ENCODE data around the gene BBS9. TPM values are rescaled to one million over a fixed set of nuclear protein-coding genes. Genes with fewer than 3 reads are reported as not detected.

Gene BBS9
- polyA plus RNA-seq, 1 experiment: 6.5 TPM

GRCh38 chr7:33459340-33459751, 330.0 kb downstream of the BBS9 start:
- TF ChIP-seq, protein P1, sequence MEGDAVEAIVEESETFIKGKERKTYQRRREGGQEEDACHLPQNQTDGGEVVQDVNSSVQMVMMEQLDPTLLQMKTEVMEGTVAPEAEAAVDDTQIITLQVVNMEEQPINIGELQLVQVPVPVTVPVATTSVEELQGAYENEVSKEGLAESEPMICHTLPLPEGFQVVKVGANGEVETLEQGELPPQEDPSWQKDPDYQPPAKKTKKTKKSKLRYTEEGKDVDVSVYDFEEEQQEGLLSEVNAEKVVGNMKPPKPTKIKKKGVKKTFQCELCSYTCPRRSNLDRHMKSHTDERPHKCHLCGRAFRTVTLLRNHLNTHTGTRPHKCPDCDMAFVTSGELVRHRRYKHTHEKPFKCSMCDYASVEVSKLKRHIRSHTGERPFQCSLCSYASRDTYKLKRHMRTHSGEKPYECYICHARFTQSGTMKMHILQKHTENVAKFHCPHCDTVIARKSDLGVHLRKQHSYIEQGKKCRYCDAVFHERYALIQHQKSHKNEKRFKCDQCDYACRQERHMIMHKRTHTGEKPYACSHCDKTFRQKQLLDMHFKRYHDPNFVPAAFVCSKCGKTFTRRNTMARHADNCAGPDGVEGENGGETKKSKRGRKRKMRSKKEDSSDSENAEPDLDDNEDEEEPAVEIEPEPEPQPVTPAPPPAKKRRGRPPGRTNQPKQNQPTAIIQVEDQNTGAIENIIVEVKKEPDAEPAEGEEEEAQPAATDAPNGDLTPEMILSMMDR (IDR thresholded peaks at IDR 0.05; ENCODE audit: insufficient read depth, low read depth, low read length): peak; percentile 75
- ChIA-PET POLR2A (no interaction called here), CTCF (interaction anchor here (0.6 to 2.3 kb wide), 38 partner anchors 11 to 628 kb away, joined by 3 to 20 read pairs (median 3); no protein-coding TSS in a partner anchor)
- Histone ChIP-seq H3K27me3 (ENCODE audit: control insufficient read depth, insufficient read depth, low read length) (no peaks in the 10 kb centered on the region), H3K36me3 (ENCODE audit: control insufficient read depth, insufficient read depth, low read length) (no peaks in the 10 kb centered on the region), H3K4me3 (ENCODE audit: low read depth, low read length) (no peak overlapping the region)
- peak; percentile 14 for DNase-seq (ENCODE audit: low read depth)

DNA sequence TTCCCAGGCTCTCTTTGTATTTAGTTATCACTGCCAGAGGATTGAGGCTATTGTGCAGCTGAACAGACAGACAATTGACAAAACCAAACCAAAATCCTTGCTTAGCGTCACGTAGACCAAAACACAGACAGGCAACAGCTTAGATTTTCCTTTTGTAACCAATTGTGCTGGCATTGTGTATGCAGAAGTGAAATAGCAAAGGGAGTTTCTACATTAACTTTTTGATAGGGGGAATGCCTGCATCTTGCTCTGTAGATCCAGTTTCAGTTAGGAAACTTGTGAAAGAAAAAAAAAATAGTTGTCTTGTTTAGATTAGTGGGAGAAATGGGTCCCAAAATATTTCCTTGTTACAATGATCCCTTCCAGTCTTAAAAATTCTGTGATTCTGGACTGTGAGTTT, 333.8 kb downstream of the BBS9 start:
- ChIA-PET POLR2A (no interaction called here), CTCF (interaction anchor here (0.7 to 1.0 kb wide), 2 partner anchors 16 to 90 kb away, joined by 3 read pairs; no protein-coding TSS in a partner anchor)
- TF ChIP-seq, protein P1 (IDR thresholded peaks at IDR 0.05; ENCODE audit: insufficient read depth, low read depth, low read length): no peak
- H3K4me3 ChIP-seq (ENCODE audit: low read depth, low read length): no peak overlapping the region
- no peaks in the 10 kb centered on the region for H3K36me3 ChIP-seq (ENCODE audit: control insufficient read depth, insufficient read depth, low read length)
- H3K27me3 ChIP-seq (ENCODE audit: control insufficient read depth, insufficient read depth, low read length): no peaks in the 10 kb centered on the region
- DNase-seq (ENCODE audit: low read depth): no peak

DNA sequence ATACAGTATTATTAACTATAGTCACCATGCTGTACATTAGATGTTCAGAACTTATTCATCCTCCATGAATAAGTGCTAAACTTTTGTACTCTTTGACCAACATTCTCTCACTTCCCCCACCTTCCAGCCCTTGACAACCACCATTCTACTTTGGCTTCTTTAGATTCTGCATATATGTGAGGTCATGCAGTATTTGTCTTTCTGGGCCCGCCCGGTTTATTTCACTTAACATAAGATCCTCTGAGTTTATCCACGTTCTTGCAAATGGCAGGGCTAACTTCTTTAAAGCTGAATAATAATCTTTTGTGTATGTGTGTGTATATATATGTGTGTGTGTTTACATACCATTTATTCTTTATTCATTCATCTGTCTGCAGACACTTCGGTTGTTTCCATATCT, 336.8 kb downstream of the BBS9 start:
- TF ChIP-seq, protein P1 (IDR thresholded peaks at IDR 0.05; ENCODE audit: insufficient read depth, low read depth, low read length): no peak
- ChIA-PET POLR2A (no interaction called here), CTCF (no interaction called here)
- H3K36me3 ChIP-seq (ENCODE audit: control insufficient read depth, insufficient read depth, low read length): no peaks in the 10 kb centered on the region
- no peaks in the 10 kb centered on the region for H3K27me3 ChIP-seq (ENCODE audit: control insufficient read depth, insufficient read depth, low read length)
- DNase-seq (ENCODE audit: low read depth): no peak
- no peak overlapping the region for H3K4me3 ChIP-seq (ENCODE audit: low read depth, low read length)

DNA sequence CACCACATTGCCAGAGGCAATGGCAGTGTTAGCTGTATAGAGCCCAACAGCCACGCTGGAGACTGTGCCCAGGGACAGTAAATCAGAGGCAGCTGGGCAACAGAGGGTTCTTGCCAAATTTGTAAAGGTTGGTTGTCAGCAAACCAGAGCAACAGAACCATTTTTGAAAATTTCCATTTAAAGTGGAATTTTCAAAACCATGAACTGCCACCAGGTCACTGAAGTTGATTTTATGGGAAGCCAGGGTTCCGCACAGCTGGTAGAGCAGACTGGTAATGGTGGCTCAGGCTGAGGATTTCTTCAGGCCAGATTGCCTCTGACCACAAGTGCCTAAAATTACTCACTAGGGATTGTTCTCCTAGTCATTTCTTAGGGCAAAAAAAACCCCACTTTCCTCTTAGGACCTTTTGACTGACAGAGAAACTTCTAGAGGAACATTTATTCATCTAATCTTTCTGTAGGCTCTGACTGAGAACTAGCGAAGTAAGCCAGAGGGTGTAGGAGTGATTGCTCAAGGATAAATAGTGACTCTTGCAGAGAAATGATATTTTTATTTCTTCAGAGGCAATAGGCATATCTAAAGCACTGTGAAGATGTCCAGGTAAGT, 342.4 kb downstream of the BBS9 start:
- H3K27me3 ChIP-seq (ENCODE audit: control insufficient read depth, insufficient read depth, low read length): no peaks in the 10 kb centered on the region
- ChIA-PET POLR2A (no interaction called here), CTCF (interaction anchor here (0.5 to 3.7 kb wide), 3 partner anchors 11 to 82 kb away, joined by 3 to 20 read pairs (median 4); no protein-coding TSS in a partner anchor)
- no peak overlapping the region for H3K4me3 ChIP-seq (ENCODE audit: low read depth, low read length)
- DNase-seq (ENCODE audit: low read depth): no peak
- TF ChIP-seq, protein P1 (IDR thresholded peaks at IDR 0.05; ENCODE audit: insufficient read depth, low read depth, low read length): no peak
- H3K36me3 ChIP-seq (ENCODE audit: control insufficient read depth, insufficient read depth, low read length): no peaks in the 10 kb centered on the region

DNA sequence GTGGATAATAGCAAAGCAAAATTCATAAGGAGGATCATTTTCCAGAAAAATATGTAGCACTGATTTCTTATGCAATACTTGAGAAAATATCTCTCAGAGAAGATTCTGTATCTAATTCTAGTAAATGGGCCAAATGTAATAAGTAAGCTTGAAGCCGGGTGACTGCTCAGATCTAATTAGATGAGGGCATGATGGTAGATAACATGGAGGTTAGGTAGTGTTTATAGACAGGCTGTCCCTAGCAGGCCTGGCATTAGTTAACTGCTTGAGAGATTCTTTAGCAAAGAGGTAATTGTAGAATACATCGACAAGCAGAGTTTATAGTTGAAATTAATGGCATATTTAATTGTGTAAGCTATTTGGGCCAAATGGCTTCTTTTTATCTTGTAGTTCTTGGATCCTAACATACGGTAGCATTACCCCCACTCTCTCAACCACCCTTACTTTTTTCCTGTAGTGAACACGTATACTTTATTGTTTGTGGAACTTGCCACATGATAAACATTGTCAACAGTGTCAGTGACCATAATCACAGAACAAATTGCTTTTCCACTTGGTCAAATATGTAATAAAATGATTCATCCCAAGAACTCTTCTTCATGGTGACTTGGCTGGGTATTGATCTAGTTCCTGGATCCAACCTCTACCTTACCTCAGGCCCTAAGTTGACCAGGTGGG, 343.1 kb downstream of the BBS9 start:
- ChIA-PET POLR2A (no interaction called here), CTCF (interaction anchor here (3.7 kb wide), 1 partner anchor 13 kb away, joined by 20 read pairs; no protein-coding TSS in a partner anchor)
- H3K27me3 ChIP-seq (ENCODE audit: control insufficient read depth, insufficient read depth, low read length): no peaks in the 10 kb centered on the region
- H3K36me3 ChIP-seq (ENCODE audit: control insufficient read depth, insufficient read depth, low read length): no peaks in the 10 kb centered on the region
- TF ChIP-seq, protein P1 (IDR thresholded peaks at IDR 0.05; ENCODE audit: insufficient read depth, low read depth, low read length): no peak
- DNase-seq (ENCODE audit: low read depth): no peak
- H3K4me3 ChIP-seq (ENCODE audit: low read depth, low read length): no peak overlapping the region

All from BJ (cell line).